Adipose tissue (tissue), 3 donors: ENCODE measurements around the gene ADCY5. TPM values are rescaled to one million over a fixed set of nuclear protein-coding genes. Genes with fewer than 3 reads are reported as not detected.
"Not testable (repeated sequence)": the region's sequence is repeated elsewhere in the genome, so short reads cannot be mapped to it uniquely, and the experiment has no call there.

Experiments
- H3K27ac ChIP-seq: one replicate; pipeline ENCODE4 v1.5.1; 2013; ENCODE audit warnings: low read depth, low read length
- WGBS, 3 donors: extraction: QIAGEN DNeasy Blood & Tissue Kit; methylation state at CpG; one replicate each; pipeline ENCODE4 v1.1.7; 2013; 5-methylcytosine and 5-hydroxymethylcytosine counted together
- polyA plus RNA-seq, 3 donors: library from polyadenylated mRNA; stranded (reverse); fragments of 200-250 nt; gene quantifications; one replicate each; pipeline ENCODE4 v1.2.3, GENCODE V29; 2013
- donor health status: healthy with polysubstance abuse.
- donor health status: Bipolar disorder and iron deficiency.
- donor health status: healthy.

Gene ADCY5
- 10 to 100 TPM in 1 of 3 donors, 1 to 10 TPM in 2; 6.0 to 76.1 (median 8.0) TPM for polyA plus RNA-seq

DNA sequence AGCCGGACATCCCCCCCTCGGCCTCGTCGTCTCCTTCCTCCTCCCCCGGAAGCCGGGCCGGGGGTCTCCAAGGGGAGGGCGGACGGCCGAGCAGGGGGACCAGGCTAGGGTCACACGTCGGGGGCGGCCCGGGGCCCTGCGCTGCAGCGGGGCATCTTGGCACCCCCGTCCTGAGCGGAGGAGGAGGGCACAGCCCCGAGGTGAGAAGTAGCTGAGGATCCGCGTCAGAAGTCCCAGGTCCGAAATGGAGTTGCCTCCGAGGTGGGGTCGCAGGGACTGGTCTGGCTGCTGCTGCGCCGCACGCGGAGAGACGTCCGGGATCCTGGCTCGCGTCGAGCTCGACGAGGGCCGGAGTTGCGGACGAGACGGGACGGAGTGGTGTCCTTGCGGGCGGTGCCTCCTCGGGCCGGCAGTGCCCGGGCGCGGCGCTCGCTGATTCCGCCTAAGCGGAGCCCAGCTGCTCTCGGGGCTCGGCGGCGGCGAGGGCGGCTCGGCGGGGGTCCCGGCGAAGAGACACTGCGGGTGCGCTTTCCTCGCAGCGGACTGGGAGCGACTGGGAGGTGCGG lies at the start of gene ADCY5:
Gene ADCY5, minus strand, starts transcription at position 555 of the 566 bp plus-strand sequence. Its CDS starts 545 bp downstream, at position 10.
- WGBS, 3 donors: 1 to 3% (median 3%) methylated on average over 49 to 67 of the region's 67 CpGs
- H3K27ac ChIP-seq: no peak within 1 kb of the TSS

DNA sequence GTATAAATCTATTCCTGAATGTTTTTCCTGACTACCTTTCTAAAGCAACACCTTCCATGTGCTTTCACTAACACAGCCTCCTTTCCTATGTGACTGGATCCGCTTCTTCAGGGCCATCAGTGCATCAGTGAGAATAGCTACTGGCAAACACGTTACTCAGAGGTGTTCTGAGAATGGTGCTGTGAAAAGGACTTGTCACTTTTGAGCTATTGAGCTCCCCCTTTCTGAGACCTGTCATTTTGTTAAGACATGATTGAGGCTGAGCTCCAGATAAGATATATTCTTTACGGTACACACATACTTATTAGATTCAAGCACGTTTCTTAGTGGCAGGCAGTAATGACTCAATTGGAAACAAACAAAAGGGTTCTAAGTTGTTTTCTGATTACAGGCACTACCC lies 45.0 kb upstream of the ADCY5 start:
- 78 to 90% (median 90%) methylated on average over 4 of the region's 4 CpGs for WGBS, 3 donors
- H3K27ac ChIP-seq: no peak overlapping the region

DNA sequence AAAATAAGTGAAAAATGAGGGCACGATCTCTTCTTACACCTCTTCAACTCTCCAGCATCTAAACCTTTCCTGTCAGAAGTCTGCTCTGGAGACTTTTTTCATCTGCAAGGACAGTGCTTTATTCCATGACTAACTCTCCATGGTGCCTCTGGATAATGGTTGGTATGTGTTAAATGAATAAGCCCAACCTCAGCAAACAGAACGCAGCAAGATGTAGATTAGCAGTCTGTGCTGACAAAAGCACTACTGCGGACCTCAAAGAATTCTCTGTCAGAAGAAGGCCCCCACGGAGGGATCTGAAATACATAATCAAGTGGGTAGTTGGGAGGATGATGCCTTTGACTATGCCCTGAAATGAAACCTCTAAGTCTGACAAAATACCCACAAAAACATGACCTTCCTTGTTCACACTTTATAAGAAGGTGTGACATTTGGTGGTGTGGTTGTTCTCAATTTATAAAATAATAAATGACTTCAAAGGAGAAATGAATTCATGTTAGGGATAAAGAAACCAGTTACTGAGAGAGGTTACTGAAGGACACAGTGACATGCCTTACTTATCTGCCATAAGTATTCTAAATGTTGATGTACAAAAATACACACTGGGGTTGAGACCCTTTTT lies 43.2 kb upstream of the ADCY5 start:
- H3K27ac ChIP-seq: no peak overlapping the region

DNA sequence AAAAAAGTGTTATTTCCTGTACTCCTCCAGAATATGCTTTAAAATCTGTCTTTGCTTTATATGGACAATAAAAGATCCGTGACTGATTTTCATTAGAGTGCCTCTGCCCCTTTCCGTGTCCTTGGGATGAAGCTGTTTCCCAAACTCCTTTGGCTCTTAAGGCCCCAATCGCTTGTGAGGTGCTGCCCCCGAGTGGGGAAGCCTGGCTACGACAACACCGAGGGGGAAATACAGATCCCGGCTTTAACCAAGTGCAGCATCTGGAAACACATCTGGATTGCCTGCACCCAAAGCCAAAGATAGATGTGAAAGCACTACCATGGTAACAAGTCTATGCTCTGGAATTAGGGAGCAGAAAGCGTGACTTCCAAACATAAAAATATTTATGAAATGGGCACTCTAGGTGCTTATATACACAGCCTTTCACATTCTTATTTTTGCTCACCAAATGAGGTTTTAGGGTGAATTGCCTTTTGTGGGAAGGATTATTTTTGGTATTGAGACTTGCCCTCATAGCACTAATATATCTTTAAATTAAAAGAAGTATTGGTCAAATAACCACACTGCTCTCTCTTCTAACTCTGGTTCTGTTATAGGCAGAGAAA lies 40.6 kb upstream of the ADCY5 start:
- H3K27ac ChIP-seq: no peak overlapping the region
- 10 to 12% (median 11%) methylated on average over 8 of the region's 8 CpGs for WGBS, 3 donors

More for the DNA sequence above, 43.2 kb upstream of the ADCY5 start:
- WGBS, 3 donors: 72 to 87% (median 86%) methylated on average over 4 of the region's 4 CpGs

DNA sequence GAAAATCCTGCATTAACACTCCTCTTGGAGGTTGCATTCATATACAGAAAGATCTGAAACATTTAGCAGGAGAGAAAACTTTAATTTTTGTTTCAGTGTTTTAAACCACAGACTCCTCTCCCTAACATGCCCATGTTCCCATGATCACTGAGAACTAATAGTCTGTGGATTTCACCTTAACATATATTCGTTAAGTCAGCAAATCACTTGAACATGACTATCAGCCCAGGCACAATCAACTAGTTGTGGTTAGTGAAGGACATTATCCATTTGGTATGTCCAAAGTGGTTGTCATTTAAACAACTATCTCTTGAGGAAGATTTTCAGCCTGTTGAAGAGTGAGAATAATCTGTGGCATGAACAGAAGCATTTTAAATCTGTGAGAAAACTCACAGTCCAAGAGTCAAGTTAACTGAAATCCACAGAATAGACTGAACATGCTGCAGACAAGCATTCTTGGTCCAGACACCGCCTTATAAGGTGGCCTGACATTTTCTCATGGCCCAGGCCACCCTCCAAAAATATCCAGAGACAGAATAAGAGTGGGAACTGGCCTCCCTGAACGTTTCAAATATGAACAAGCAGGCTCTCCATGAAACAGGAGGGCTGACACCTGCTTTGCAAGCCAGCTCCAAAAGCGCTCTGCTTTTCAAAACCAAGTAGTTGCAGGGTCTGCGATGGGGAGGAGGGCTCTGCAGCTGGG lies 39.9 kb upstream of the ADCY5 start:
- H3K27ac ChIP-seq: no peak overlapping the region
- WGBS, 3 donors: 84 to 86% (median 86%) methylated on average over 5 of the region's 5 CpGs

DNA sequence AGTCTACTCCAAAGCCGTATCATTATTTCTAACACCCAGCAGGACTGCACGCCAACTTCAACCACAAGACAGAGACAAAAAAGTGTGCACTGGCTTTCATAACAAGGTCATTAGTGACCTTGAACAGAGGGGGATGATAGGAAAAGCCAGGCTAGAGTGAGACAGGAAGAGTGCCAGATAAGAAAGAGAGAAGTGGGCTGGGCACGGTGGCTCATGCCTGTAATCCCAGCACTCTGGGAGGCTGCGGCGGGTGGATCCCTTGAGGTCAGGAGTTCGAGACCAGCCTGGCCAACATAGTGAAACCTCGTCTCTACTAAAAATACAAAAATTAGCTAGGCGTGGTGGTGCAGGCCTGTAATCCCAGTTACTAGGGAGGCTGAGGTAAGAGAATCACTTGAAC lies 38.2 kb upstream of the ADCY5 start:
- H3K27ac ChIP-seq: not testable (repeated sequence)
- 76 to 84% (median 82%) methylated on average over 8 of the region's 8 CpGs for WGBS, 3 donors

DNA sequence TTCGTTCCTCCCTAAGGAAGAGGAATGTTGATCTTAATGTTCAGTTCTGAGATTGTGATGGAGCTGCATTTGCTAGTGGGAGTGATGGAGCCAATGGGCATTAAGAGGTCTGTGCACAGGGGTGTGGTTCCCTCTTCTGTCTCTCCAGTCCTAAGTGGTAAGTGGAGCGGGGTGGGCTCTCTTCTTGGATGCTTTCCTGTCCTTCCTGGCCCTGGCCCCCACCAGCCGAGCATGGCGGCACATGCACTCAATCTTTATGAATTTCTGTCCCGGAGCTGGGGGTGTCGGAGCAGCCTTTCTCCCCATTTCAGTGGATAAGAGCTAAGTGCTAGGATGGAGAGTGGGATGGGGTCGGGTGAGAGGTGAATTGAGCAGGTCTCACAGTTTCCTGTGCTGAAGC lies 37.6 kb upstream of the ADCY5 start:
- WGBS, 3 donors: 84 to 91% (median 88%) methylated on average over 6 to 7 of the region's 7 CpGs
- no peak overlapping the region for H3K27ac ChIP-seq

DNA sequence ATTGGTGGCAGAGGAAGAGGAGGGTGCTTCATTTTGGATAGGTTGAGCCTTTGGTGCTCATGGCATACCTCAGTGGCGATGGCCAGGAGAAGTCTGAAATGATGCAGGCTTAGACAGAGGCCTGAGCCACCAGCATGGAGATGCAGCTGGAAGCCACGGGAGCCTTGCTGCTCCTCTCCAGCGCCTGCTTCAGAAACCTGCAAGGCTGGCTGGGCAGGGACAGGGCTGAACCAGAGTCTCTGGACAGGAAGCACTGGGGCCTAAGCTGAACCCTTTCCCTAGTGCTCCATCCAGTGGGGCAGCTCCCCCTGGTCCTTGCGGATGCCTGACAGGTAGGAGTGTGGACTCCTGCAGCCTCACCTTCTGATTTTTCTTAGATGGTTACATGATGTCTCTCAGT lies 36.7 kb upstream of the ADCY5 start:
- 86 to 90% (median 88%) methylated on average over 4 of the region's 4 CpGs for WGBS, 3 donors
- H3K27ac ChIP-seq: no peak overlapping the region

DNA sequence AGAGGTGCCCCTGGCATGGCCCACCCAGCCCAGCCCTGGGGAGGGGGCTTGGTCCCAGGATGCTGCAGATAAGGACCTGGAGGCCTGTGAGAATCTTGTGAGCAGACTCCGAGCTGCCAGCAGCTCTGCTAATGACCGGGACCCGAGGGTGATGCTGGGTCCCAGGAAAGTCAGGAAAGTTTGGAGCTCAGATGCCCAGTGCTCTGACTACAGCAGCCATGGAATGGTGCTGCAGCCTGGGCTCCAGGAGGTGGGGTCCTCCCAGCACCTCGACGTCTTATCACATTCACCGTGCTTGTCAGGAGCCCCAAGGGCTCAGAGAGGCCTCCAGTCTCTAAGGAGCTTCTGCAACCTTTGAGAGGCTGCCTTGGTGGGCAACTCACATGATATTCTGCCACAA lies 34.3 kb upstream of the ADCY5 start:
- WGBS, 3 donors: 85 to 93% (median 89%) methylated on average over 6 of the region's 6 CpGs

DNA sequence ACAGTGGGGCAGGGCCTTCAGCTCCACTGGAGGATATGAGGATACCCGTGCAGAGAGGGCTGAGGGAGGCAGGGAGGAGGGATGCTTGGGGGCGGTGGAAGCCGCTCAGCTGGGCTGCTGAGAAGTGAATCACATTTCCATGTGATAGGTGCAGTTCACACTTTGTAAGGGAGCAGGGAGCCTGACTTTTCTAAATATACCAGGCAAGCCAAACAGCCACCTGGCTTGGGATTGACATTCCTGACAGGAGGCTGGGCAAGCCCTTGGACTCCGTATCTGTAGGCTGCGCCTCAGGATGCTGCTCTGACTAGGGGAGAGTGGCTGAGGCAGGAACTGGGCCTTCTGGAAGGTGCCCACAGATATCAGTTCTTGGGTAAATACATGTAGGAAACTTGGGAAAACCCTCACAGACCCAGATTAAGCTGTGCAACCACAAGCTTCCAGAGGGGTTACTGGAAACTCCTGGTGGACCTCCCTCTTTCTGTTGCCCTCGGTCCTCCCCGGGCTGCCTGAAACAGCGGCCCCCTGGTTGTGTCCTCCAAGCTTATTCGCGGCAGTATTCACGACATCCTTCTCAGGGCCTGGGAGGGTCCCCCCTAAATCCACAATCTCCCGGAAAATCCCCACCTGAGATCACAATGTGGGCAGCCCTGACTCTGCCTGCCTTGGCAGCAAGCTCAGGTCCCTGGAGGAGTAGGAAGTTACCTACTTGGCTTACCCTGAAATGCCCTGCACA lies 33.0 kb upstream of the ADCY5 start:
- WGBS, 3 donors: 84 to 91% (median 89%) methylated on average over 12 of the region's 12 CpGs
- no peak overlapping the region for H3K27ac ChIP-seq

More for the DNA sequence above, 34.3 kb upstream of the ADCY5 start:
- no peak overlapping the region for H3K27ac ChIP-seq

DNA sequence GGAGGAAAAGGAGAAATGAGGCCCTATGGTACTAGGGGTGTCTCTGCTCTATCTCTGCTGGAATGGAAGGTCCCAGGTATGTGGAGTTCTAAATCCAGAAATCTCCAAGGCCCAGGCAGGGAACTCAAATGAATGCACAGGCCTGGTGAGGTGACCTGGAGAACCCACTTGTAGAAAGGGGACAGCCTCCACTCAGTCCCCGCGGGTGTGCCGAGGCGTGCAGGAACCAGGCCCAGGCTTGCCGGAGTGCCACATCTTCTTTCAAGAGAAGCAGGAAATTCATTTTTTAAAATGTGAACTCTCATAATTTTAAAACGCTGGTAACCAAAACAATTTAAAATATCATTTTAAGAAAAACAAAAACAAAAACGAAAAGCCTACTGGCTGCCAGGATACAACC lies 32.2 kb upstream of the ADCY5 start:
- WGBS, 3 donors: 85 to 94% (median 91%) methylated on average over 7 of the region's 7 CpGs
- H3K27ac ChIP-seq: no peak overlapping the region

DNA sequence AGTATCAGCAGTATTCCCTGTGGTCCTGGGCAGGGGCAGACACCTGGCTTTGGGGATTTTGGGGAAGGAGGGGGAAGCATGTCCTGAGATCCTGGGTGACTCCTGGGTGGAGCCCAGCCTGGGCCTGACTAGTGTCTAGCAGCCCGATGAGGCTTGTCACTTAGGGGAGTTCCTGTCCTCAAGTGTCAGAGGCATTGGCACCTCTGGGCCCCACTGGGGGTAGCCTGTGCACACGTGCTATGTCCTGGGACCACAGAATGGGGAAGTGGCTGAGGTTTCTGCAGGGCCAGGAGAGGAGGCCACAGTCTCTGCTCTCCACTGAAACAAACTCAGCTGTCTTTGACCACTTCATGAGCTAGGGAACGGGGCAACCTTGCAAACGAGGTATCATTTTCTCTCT lies 31.5 kb upstream of the ADCY5 start:
- WGBS, 3 donors: 50 to 79% (median 56%) methylated on average over 4 of the region's 4 CpGs
- H3K27ac ChIP-seq: no peak overlapping the region

DNA sequence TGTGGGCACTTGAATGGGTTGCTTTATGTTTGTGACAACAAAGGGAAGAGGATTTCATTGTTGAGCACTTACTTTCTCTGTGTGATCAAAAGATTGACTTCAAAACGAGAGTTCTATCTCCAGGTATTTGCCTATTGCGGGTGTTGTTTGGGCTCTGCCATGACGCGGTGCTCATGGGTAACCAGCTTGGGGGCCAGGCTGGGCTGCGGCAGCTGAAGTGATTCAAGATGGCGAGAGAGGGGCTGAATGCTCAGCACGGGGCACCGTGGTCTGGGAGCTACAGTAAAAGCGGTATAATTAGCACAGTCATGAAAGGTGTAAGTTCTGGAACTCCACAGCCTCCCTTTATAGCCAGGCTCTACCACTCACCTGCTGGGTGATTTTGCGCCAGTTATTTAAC lies 31.0 kb upstream of the ADCY5 start:
- H3K27ac ChIP-seq: no peak overlapping the region
- 93 to 94% (median 93%) methylated on average over 10 of the region's 10 CpGs for WGBS, 3 donors

DNA sequence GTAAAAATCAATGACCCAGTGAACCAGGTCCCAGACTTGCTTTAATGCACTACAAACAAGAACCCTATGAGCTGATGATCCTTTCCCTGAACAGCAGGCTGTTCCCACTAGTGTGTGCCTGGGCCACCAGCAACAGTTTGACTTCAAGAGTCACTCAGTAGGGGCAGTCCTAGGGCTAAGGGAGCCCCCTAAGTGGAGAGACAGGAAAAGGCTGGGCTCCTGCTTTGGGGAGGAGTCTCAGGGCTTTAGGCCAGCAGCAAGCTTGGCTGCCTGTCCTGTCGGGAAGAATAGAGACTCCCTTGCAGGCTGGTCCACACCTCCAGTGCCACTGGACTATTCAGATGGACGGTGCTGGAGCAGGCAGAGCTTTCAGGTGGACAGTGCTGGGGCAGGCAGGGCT lies 29.4 kb upstream of the ADCY5 start:
- 32 to 51% (median 43%) methylated on average over 2 of the region's 2 CpGs for WGBS, 3 donors
- H3K27ac ChIP-seq: no peak overlapping the region

DNA sequence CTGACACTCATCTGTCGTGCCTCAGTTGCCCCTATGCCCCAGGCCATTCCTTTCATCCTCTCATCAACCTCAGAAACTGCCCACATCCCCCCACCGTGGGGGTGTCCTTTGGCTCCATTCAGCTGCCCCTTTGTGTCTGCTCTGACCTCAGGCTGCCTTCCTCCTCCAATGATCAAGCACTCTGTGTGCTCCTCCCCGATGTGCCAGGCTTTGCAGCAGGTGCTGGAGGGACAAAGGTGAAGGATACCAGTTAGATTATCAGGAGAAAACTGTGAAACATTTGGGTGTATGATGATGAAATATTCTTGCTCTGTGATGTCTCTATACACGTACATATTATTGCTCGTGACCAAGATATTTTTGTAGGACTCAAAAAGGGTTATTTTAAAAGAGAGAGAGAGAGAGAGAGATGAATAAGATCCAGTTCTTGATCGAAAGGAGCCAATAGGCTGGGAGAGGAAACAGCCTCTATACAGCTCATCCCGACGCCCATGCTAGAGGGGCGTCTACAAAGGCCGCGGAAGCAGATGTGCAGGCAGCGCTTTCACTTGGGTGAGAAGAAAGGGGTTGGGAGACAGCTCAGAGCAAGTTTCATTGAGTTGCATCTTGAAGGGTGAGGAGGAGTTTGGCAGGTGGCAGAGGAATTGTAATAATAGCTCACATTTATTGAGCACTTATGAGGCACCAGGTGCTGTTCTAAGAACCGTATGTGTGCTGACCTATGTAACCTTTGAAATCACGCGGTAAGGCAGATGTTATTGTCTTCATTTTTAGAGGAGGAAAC lies 28.3 kb upstream of the ADCY5 start:
- H3K27ac ChIP-seq: no peak overlapping the region
- 68 to 71% (median 68%) methylated on average over 15 of the region's 15 CpGs for WGBS, 3 donors

DNA sequence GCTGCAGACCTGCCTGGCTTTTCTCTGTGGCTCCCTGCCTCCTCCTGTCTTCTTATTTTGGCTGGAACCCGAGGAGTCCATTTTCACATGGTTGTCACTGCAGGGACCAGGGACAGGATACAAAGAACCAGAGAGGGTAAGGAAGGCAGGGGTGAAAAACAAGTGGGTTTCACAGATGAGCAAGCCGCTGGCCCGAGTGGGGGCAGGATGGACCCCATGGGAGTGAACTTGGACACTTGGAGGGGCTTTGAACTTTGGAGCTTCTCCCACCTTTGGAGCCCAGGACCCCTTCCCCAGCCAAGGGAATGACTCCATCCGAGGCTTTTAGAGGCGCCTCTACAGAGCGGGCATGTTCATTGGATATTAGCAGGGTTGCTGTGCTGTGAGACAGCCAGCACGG lies 26.9 kb upstream of the ADCY5 start:
- 75 to 87% (median 82%) methylated on average over 7 of the region's 7 CpGs for WGBS, 3 donors
- no peak overlapping the region for H3K27ac ChIP-seq

DNA sequence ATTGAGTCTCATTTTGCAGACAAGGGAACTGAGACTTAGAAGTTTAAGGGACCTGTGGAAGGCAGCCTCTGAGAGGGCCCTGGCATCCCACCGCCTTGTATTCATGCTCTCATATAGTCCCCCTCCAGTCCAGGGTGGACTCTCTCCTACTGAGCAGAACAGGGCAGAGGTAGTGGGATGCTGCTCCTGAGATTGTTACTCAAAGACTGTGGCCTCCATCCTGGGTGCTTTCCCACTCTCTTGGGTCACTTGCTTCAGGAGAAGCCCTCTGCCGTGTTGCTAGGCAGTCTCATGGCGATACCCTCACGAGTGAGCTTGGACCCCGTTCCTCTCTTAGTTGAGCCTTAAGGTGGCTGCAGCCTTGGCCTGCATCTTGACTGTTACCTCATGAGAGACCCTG lies 22.2 kb upstream of the ADCY5 start:
- no peak overlapping the region for H3K27ac ChIP-seq
- WGBS, 3 donors: 92 to 94% (median 93%) methylated on average over 5 of the region's 5 CpGs
